Ishikawa (cell line): ENCODE data around the gene EHD4.

Experiments
- CEBPB ChIP-seq: IDR thresholded peaks from 2 replicates; pipeline ENCODE4 v1.6.1; 2012
- EP300 ChIP-seq: IDR thresholded peaks from 2 replicates; pipeline ENCODE4 v1.6.1; 2012; ENCODE audit warnings: borderline replicate concordance
- TAF1 ChIP-seq: IDR thresholded peaks from 2 replicates; pipeline ENCODE4 v1.6.1; 2012; ENCODE audit warnings: low read depth, mild to moderate bottlenecking
- TCF12 ChIP-seq: IDR thresholded peaks from 2 replicates; pipeline ENCODE4 v1.6.1; 2012; ENCODE audit warnings: low read depth

- TF ChIP-seq EP300: no peak
- no peak for TF ChIP-seq CEBPB
- no peak for TF ChIP-seq TAF1
- no peak for TF ChIP-seq TCF12
These were observed 15.0 kb upstream of the EHD4 start for GRCh38 chr15:41987246-41987924.
